Uterus (tissue), 4 donors: Measurements from ENCODE around the gene MINDY3. TPM values are rescaled to one million over a fixed set of nuclear protein-coding genes. Genes with fewer than 3 reads are reported as not detected.

Experiments used
- DNase-seq, 2 donors: peaks; one replicate each; pipeline ENCODE4 v3.0.0-alpha.2; 2019 to 2020
- H3K27ac ChIP-seq, 2 donors: fragments of 200-600 bp; sonication (generic); 1 replicate in 1 of 2; 2 replicates in 1 of 2; pipeline ENCODE4 v1.5.1; 2016 to 2018
- H3K27me3 ChIP-seq, 2 donors: fragments of 200-600 bp; sonication (generic); one replicate each; pipeline ENCODE4 v1.5.1; 2018 to 2019; ENCODE audit warnings: control low read depth in 1 of 2
- H3K36me3 ChIP-seq, 2 donors: fragments of 200-600 bp; sonication (generic); one replicate each; pipeline ENCODE4 v1.5.1; 2019; ENCODE audit warnings: control low read depth in 1 of 2
- H3K4me1 ChIP-seq, 2 donors: fragments of 200-600 bp; sonication (generic); one replicate each; pipeline ENCODE4 v1.5.1; 2018 to 2019; ENCODE audit warnings: control low read depth in 1 of 2
- H3K4me3 ChIP-seq, 2 donors: fragments of 200-600 bp; sonication (generic); 1 replicate in 1 of 2; 2 replicates in 1 of 2; pipeline ENCODE4 v1.5.1; 2018 to 2019; ENCODE audit warnings: mild to moderate bottlenecking in 1 of 2
- H3K9me3 ChIP-seq, 2 donors: fragments of 200-600 bp; sonication (generic); one replicate each; pipeline ENCODE4 v1.5.1; 2019; ENCODE audit warnings: control low read depth in 1 of 2
- POLR2A ChIP-seq, 2 donors: fragments of 450-650 bp; IDR thresholded peaks; one replicate each; pipeline ENCODE4 v1.6.1; 2016; ENCODE audit warnings: antibody characterized with exemption in 2 of 2, mild to moderate bottlenecking in 1 of 2, moderate library complexity in 1 of 2
- intact Hi-C: fragments of 100-400 bp; cut with DNase I; formaldehyde crosslinking; loops from one replicate; pipeline ENCODE4 v1.15.1; 2023; ENCODE audit warnings: low total_unique reads
- total RNA-seq, 4 donors: library from RNA; depleted of rRNA in 3 of 4; stranded (reverse); fragments of >200 nt in 3 of 4; gene quantifications; one replicate each; pipeline versions ENCODE4 v1.1.0 to v1.2.4, GENCODE V29; 2014 to 2023
- TF ChIP-seq, protein P1 (sequence below), 4 experiments: fragments of 200-600 bp in 2 of 4; fragments of 450-650 bp in 2 of 4; sonication (generic) in 2 of 4; IDR thresholded peaks; one replicate each; pipeline ENCODE4 v1.5.1; 2016 to 2019; ENCODE audit warnings: antibody characterized with exemption in 4 of 4, mild to moderate bottlenecking in 2 of 4, moderate library complexity in 1 of 4
- donor health status: DM: yes; HTN: yes; CAD: no.

The MINDY3 gene
- total RNA-seq, result 10 to 100 TPM; 20.9 to 63.5 (median 51.7) TPM

DNA sequence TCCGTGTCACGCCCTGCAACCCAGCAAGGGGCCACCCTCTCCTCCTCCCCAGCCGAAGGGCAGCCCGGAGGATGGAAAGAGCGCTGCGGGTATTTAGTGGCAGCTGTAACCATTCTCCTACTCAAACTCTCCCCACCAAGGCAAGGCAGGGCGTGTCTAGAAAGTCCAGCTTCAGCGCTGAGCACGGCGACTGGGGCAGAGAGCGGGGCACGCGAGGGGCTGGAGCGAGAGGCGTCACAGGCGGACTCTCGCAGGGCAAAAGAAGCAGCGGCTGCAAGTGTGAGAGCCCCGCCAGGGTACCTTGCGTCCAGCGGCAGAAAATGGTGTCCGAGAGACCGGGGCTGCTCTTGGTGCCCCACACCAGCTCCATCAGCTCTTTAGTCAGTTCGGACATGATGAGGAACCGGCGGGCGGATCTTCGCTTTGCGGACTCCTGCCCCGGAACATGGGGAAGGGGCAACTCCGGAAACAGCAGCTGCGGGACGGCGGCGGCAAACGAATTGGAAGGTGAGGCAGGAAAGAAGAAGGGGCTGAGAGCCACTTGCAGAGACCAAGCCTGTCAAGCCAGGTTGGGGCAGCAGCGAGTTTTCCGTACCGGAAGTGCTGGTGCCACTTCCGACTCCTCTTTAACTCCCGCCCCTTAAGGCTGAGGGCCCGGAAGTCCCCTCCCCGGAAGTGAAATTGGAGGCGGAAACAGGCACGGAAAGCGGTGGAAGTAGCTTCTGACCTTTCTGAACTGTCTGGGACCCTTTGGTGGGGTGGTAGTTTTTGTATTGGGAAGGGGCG lies at the start of gene MINDY3:
TSS of gene MINDY3 (minus strand) at position 602 of the 786 bp plus-strand sequence. CDS start at position 394, 208 bp downstream.
- Histone ChIP-seq H3K4me3 (peak within 1 kb of the TSS; percentile 94 to 100), H3K27ac (peak within 1 kb of the TSS; percentile 63 to 81), H3K4me1 (peaks cover 4 to 6% of the 10 kb centered on the region in 2 donors), H3K36me3 (no peaks in the 10 kb centered on the region), H3K9me3 (no peaks in the 10 kb centered on the region), H3K27me3 (no peaks in the 10 kb centered on the region)
- TF ChIP-seq, protein P1, sequence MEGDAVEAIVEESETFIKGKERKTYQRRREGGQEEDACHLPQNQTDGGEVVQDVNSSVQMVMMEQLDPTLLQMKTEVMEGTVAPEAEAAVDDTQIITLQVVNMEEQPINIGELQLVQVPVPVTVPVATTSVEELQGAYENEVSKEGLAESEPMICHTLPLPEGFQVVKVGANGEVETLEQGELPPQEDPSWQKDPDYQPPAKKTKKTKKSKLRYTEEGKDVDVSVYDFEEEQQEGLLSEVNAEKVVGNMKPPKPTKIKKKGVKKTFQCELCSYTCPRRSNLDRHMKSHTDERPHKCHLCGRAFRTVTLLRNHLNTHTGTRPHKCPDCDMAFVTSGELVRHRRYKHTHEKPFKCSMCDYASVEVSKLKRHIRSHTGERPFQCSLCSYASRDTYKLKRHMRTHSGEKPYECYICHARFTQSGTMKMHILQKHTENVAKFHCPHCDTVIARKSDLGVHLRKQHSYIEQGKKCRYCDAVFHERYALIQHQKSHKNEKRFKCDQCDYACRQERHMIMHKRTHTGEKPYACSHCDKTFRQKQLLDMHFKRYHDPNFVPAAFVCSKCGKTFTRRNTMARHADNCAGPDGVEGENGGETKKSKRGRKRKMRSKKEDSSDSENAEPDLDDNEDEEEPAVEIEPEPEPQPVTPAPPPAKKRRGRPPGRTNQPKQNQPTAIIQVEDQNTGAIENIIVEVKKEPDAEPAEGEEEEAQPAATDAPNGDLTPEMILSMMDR (IDR thresholded peaks at IDR 0.05), result no peak
- TF ChIP-seq POLR2A (IDR thresholded peaks at IDR 0.05), result peak in 1 of 2 donors; percentile 23
- peak; percentile 74 to 82 for DNase-seq
- intact Hi-C loops, result no loop called here

DNA sequence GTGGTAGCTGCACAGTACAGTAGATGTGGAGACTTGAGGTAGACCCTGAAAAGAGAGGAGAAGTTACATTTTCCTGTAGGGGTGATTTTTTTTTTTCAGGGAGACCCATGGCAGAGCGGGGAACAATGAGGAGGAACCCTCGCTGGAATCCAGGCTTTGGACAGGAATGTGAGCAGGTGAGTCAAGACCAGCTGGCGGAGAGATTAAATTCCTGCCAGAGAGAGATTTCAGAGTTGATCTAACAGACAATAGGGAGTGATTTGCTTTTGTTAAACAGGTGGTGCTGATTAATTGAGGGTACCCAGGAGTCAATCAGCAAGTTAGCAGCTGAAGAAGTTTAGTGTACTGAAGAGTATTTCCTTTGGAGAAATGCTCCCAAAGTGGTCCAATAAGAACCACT lies 41.6 kb upstream of the MINDY3 start:
- peaks cover 0 to 10% of the 10 kb centered on the region in 2 donors for H3K27me3 ChIP-seq
- no peak for TF ChIP-seq POLR2A (IDR thresholded peaks at IDR 0.05)
- TF ChIP-seq, protein P1 (IDR thresholded peaks at IDR 0.05), result no peak
- DNase-seq, result no peak
- H3K9me3 ChIP-seq, result no peaks in the 10 kb centered on the region
- intact Hi-C loops, result no loop called here
- no peaks in the 10 kb centered on the region for H3K36me3 ChIP-seq
- H3K4me1 ChIP-seq, result no peaks in the 10 kb centered on the region
- no peak overlapping the region for H3K4me3 ChIP-seq
- no peak overlapping the region for H3K27ac ChIP-seq

DNA sequence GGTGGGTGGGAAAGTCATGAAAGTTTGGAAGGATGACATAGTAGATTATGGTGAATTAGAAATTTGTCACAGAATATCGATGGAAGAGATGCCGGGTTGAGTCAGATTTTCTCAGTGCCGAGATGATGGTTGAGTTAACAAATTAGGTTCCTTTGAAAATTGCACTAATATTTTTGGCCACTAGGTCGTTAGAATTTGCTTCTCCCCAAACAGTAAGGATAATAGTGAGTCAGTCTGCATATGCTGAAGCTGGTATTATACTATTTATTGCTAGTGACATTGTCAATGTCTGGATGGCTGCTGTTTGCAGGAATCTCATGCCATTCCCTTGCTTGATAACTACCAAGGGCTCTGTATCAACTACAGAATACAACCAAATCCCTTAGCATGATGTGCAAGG lies 37.7 kb upstream of the MINDY3 start:
- peaks cover 0 to 10% of the 10 kb centered on the region in 2 donors for H3K27me3 ChIP-seq
- no peak overlapping the region for H3K4me3 ChIP-seq
- intact Hi-C loops, result no loop called here
- no peaks in the 10 kb centered on the region for H3K9me3 ChIP-seq
- TF ChIP-seq, protein P1 (IDR thresholded peaks at IDR 0.05), result peak in 1 of 4 experiments; percentile 20
- no peak for TF ChIP-seq POLR2A (IDR thresholded peaks at IDR 0.05)
- no peak for DNase-seq
- H3K27ac ChIP-seq, result no peak overlapping the region
- H3K36me3 ChIP-seq, result no peaks in the 10 kb centered on the region
- H3K4me1 ChIP-seq, result no peaks in the 10 kb centered on the region

DNA sequence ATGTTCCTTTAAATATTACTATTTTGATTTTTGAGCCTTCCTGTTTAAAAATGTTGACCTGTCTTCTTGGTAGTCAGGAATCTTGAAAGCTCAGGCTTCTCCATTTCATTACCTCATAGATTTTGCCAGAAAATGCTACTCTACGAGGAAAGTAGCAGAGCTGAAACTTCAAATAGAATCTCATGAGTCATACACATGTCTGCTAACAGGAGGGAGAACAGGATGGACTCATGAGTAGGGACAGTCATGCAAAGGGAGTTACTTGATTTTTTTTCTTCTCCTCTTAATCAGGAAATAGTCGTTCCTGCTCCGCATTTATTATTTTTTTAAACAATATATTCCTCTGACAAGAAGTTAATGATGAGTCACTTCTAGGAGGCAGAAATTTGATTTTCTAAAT lies 37.0 kb upstream of the MINDY3 start:
- H3K27ac ChIP-seq, result no peak overlapping the region
- H3K4me3 ChIP-seq, result no peak overlapping the region
- H3K36me3 ChIP-seq, result no peaks in the 10 kb centered on the region
- intact Hi-C loops, result no loop called here
- TF ChIP-seq, protein P1 (IDR thresholded peaks at IDR 0.05), result no peak
- TF ChIP-seq POLR2A (IDR thresholded peaks at IDR 0.05), result no peak
- no peaks in the 10 kb centered on the region for H3K9me3 ChIP-seq
- no peak for DNase-seq
- H3K4me1 ChIP-seq, result no peaks in the 10 kb centered on the region
- peaks cover 0 to 10% of the 10 kb centered on the region in 2 donors for H3K27me3 ChIP-seq

DNA sequence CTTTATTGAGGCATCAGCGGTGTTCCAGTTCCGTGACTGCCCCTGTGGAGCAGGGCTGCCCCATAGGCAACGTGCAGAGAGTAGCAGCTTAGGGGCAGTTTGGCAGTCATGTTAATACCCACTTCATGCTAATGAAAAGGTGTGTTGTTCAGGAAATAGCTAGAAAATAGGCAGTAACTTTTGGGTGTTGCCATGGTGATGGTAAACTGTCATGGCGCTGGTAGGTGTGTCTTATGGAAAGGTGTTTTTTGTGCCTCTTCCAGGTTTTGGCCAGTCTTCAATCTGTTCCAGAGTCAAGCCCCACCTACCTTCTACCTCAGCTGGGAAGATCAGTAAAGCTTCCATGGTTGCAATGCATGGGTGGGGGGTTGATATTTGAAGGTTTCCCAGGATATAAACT lies 36.3 kb upstream of the MINDY3 start:
- Histone ChIP-seq H3K27ac (no peak overlapping the region), H3K27me3 (peaks cover 0 to 10% of the 10 kb centered on the region in 2 donors), H3K4me3 (no peak overlapping the region), H3K36me3 (no peaks in the 10 kb centered on the region), H3K4me1 (no peaks in the 10 kb centered on the region), H3K9me3 (no peaks in the 10 kb centered on the region)
- intact Hi-C loops, result no loop called here
- no peak for TF ChIP-seq POLR2A (IDR thresholded peaks at IDR 0.05)
- TF ChIP-seq, protein P1 (IDR thresholded peaks at IDR 0.05), result no peak
- no peak for DNase-seq
